GM18519 (cell line): ENCODE measurements around the gene LPXN.
A peak's percentile ranks its signal among the peaks of the same experiment; 100 is the strongest.

ENCODE experiments used
- ATAC-seq: cut with Tn5 transposase; IDR thresholded peaks from one replicate; pipeline ENCODE4 v1.9.1; 2021; ENCODE audit warnings: mild to moderate bottlenecking, moderate library complexity; ENCODE audit not compliant: unreplicated experiment, low FRiP score

The LPXN gene

GRCh38 chr11:58575377-58576020, at the start of gene LPXN:
Gene LPXN (minus strand): TSS chr11:58575856. CDS start chr11:58575772, 84 bp downstream.
- ATAC-seq = no peak

DNA sequence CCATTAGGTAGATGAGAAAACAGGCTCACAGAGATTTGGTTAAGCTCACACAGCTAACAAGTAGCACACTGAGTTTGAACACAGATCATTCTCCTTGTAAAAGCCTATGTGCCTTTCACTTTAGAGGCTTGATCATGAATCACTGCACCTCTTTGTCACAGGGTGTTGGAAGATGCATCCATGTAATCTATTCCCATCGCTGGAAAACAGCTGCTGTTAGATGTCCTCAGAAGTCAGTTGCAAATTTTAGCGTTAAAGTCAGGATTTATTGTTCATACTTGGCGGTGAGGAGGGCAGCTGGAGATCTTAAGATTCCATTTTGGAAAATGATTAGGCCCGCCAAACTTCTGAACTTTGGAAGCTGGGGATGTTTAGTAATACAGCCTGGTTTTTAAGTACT, 49.4 kb upstream of the LPXN start:
- no peak for ATAC-seq

DNA sequence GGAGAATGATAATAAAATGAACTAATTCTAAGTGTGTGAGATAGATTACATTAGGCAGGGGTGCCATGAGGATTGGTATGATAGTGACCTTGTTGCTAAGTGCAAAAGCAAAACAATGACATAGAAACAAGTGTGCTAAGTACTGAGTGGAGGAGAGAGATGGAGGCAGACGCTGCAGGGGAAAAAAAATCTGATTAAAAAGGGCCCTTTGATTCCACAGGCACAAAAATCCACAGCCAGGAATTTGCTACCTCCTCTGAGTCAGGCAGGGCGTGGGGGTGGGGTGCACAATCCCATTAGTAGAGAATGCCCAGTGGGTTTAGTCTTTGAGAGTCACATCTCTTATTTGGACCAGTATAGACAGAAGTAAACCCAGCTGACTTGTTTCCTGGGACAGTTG, 46.7 kb upstream of the LPXN start, which contains the start of gene CNTF:
Gene CNTF, plus strand, starts transcription at position 322 of the 400 bp plus-strand sequence. CDS start 88 bp downstream, outside the sequence.
- no peak for ATAC-seq

DNA sequence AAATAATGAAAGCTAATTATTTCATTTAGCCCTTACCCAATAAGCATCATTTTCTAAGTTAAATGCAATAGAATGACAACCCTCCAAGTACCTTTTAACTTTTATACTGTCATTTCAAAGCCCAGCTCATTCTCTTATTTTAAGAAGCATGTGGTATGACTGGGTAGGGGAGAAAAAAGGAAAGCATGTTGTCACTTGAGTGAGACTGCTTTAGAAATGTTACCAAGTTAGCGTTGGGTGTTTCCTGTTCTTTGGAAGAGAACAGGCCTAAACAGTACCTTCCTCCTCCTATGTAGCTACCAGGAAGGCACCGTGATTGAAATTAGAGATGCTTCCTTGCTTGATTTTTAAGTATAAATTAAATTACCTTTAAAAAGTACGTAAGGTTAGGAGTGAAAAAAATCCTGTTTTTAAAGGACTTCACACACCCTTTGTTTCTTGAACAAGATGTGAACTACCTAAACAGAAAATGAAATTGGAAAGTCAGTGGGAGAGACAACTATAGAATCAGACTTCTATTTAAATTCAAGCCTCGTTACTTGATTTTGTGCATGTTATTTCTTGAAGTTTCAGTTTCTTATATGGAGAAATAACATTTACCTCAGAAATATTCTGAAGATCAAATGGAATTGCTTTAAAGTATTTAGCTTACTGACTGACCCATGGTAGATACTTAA, 46.1 kb upstream of the LPXN start:
- peak; percentile 38 for ATAC-seq

DNA sequence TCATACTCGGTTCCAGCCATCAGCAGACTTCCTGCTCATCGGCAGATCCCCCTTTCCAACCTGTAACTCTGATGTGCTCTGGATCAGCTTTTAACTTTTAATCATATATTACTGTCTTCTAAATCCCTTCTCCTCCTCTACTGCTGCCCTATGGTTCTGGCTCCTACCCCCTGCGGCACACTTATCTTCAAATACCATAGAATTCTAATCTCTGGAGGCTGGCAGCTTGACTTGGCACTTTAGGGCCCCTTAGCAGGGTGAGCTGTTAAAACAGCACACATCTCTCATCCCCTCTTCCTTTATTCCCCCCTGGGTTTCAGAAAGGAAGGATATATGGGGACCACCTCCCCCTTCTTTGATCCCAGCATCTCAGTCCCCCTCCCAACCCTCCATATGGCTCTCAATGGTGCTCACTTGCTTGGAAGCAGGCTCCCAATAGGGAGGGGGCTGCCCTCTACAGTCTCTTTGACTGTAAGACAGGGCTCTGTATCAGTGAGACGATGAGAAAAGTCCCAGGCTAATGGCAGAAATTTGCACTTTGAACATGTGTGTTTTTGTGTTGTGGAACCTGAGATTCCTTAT, 42.4 kb upstream of the LPXN start:
- no peak for ATAC-seq

DNA sequence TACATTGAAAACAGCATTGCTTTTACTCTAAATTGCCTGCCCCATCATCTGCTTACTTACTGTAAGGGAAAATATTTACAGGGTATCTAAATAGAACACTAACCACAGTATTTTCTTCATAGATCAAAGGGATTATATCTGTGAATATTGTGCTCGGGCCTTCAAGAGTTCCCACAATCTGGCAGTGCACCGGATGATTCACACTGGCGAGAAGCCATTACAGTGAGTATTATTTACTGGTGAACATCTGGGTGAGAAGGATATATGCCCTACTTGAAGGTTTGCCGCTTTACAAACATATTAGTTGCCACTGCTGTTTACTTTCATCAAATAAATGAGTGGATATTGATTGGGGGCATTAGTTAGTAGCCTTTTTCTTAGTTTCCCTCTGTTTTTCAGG, 40.9 kb upstream of the LPXN start:
- no peak for ATAC-seq

GRCh38 chr11:58615559-58615958, 39.9 kb upstream of the LPXN start:
- ATAC-seq = no peak

- no peak for ATAC-seq
These were observed 37.6 kb upstream of the LPXN start for GRCh38 chr11:58613228-58613627.

DNA sequence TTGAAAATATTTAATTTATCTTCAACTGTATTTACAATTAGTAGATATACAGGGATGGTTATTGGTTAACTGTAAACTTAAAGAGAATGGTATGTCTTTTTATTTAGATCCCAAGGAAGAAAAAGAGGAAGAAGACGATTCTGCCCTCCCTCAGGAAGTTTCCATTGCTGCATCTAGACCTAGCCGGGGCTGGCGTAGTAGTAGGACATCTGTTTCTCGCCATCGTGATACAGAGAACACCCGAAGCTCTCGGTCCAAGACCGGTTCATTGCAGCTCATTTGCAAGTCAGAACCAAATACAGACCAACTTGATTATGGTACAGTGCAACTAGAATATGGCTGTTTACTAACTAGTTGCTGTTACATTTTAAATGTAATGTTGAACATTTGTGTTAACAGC, 34.1 kb upstream of the LPXN start:
- ATAC-seq = no peak

- no peak for ATAC-seq
These were observed 32.7 kb upstream of the LPXN start for GRCh38 chr11:58608331-58608730.

DNA sequence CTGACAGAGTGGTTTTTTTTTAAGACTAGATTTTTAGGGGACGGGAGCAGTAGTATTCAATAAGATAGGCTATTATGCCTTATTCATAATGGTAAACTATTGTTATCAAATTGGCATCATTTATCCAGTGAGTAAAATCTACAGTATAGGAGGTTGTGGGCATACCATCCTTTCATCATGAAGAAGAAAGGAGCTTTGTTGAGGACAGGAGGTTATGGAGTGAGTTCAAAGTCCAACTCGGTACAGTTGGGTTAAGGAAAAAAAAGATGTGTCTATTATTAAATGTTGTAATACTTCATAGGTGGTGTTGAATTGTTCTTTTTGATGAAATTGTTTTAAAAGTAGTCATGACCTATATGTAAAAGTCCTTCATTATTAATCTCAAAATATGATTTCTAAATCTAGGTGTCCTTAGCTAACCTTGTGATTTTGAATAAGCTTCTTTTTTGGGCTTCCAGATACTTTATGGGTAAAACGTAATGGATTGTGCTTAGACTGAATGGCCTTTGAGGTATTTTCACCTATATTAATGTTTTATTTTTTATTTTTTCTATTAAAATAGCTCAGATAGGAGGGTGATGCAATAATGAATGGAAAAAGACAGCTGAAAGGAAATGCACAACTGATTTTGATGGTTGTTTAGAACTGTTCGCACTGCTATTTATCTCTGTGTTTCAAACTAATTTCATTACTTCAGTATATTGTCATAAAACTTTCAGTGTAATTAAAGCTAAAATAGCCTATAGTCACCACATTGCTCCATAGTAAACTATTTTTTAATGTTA, 31.5 kb upstream of the LPXN start:
- ATAC-seq = no peak

- no peak for ATAC-seq
These were observed 24.9 kb upstream of the LPXN start for GRCh38 chr11:58600510-58600909.

- ATAC-seq = no peak
These were observed 22.0 kb upstream of the LPXN start for GRCh38 chr11:58597486-58598144.

- ATAC-seq = no peak
These were observed 21.0 kb upstream of the LPXN start for GRCh38 chr11:58596621-58597020.

DNA sequence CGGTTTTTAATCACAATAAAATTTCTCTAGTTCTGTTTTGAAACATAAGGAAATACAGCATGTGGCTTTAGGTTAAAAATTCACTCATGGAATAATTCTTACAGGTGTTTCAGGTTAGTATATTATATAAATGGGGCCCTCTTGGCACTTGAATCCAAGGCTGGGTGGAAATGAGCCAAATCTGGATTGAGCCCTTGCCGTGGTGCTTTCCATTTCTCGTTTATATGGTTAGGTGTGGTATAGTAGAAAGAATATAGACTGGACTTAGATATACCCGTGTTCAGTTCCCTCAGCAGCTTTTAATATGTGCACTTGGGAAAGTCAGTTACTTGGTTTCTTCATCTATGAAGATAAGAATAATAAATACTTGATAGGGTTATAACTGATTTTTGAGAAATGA, 19.2 kb upstream of the LPXN start:
- ATAC-seq = no peak

DNA sequence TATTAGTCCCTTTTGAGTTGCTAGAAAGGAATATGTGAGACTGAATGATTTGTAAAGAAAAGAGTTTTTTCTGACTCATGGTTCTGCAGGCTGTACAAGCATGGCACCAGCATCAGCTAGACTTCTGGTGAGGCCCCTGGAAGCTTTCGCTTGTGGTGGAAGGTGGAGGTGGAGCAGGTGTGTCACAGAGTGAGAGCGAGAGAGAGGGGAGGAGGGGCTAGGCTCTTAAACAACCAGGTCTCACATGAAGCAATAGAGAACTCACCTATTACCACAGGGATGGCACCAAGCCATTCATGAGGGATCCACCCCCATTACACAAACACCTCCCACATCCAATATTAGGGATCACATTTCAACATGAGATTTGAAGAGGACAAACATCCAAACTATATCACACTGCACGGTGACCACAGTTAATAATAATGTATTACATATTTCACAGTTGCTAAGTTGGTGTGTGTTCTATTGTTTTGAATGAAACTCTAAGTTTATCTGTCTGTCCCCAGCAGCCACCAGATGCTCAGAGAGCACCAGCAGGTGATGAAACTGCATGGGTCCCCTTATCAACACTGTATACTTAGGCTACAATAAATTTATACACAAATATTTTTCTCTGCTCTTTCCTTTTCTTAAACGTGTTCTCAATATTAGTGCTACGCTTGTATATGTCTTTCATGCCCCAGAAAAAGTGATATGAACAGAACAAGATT, 17.3 kb upstream of the LPXN start:
- no peak for ATAC-seq

- no peak for ATAC-seq
These were observed 16.0 kb upstream of the LPXN start for GRCh38 chr11:58591659-58592058.

- ATAC-seq = no peak
These were observed 11.3 kb upstream of the LPXN start for GRCh38 chr11:58586998-58587397.

GRCh38 chr11:58582437-58582836, 6.8 kb upstream of the LPXN start:
- ATAC-seq = no peak

GRCh38 chr11:58580311-58580710, 4.7 kb upstream of the LPXN start:
- no peak for ATAC-seq
